GM18907 (cell line): ENCODE measurements around the gene KCND3.

Experiments
- ATAC-seq: cut with Tn5 transposase; IDR thresholded peaks from one replicate; pipeline ENCODE4 v1.9.1; 2021; ENCODE audit warnings: mild to moderate bottlenecking, moderate library complexity; ENCODE audit not compliant: unreplicated experiment

KCND3 gene

DNA sequence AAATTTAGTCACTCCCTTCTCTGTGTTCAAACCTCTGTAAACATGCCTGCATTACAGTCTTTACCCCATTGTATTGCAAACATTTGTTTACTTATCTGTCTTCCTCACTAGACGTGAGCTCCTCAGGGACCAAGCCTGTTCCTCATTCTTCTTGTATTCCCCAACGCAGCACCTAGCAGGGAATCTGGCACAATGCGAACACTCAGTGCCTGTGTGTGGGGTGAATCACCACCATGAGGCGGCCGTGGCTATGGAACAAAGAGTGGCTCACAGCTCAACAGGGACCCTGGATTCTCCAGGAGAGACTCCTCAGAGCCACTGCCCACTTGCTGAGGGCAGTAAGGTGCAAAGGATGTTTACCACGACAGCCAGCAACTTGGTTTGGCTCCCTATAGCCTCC lies 137.9 kb downstream of the KCND3 start:
- no peak for ATAC-seq

GRCh38 chr1:111850109-111850508 lies 139.4 kb downstream of the KCND3 start:
- no peak for ATAC-seq

GRCh38 chr1:111848852-111849545 lies 140.5 kb downstream of the KCND3 start:
- no peak for ATAC-seq

GRCh38 chr1:111847466-111847865 lies 142.0 kb downstream of the KCND3 start:
- ATAC-seq = no peak

DNA sequence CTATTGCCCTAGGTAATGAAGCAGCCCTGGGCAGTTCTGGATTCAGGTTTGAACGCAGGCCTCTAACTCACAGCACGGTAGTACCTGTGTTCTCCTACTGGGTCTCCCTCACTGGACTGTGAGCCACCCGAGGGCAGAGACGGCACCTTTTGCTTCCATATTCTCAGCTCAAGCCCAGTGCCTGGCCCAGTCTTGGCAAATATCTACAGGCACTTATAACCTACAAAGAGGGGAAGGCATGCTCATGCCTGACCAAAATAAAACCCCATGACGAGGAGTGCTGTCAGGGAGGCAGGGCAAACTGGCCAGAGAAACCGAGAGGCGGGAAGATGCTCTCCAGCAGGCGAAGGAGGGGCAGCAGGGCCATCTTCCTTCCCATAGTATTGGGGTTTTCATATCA lies 142.6 kb downstream of the KCND3 start:
- ATAC-seq = no peak

DNA sequence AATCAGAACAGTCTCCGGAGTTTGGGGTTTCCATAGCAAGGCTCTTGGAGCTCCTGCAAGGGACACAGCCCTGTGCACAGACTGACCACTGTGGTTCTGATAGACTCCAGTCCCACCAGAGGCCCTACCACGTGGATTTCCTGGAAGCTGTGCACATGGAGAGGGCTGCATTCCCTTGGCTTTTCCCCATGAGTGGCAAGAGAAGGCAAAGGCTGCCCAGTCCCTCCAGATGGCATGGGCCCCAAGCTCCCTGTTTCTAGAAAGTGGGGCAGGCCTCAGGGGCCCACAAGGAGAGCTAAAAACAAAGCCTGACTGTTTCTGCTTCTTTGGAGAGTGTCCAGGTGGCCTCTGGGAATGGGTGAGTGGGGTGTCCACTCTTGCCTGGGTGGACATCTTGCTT lies 146.3 kb downstream of the KCND3 start:
- ATAC-seq = no peak

DNA sequence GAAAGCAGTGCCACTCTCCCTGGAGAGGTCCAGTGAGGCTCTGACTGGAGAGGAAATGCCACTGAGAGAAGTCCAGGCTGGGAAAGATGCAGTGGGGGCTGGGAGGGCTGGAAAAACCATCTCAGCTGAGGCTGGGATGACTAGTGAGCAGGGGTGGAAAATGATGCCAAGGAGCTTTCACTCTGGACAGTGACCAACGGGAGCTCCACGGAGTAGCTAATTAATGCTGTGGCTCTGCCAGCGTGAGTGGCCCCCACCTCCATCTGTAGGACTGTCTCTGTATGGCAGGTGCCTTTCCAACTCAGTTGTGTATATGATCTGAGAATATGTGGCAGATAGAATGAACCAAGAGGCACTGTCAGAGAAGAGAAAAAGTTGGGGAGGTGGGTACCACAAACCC lies 147.1 kb downstream of the KCND3 start:
- ATAC-seq = no peak

DNA sequence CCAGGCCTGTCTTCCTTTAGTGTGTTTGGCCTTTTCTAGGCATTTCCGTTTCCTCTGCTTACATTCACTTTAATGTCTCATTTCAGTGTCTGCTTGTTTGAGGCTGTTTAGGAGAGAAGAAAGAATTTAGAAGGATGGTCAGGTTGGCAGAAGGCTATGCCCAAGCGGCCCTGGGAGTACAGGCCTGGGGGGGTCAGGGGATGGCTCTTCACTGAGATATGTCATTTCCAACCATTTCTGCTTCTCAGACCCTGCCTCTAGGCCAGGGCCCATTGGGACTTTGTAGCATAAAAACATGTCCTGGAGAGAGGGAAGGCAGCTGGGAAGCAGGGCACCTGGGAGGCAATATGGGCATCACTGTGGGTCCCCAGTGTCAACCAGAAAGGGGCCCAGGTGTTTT lies 147.7 kb downstream of the KCND3 start:
- ATAC-seq = no peak

GRCh38 chr1:111841189-111841588 lies 148.3 kb downstream of the KCND3 start:
- ATAC-seq = no peak

DNA sequence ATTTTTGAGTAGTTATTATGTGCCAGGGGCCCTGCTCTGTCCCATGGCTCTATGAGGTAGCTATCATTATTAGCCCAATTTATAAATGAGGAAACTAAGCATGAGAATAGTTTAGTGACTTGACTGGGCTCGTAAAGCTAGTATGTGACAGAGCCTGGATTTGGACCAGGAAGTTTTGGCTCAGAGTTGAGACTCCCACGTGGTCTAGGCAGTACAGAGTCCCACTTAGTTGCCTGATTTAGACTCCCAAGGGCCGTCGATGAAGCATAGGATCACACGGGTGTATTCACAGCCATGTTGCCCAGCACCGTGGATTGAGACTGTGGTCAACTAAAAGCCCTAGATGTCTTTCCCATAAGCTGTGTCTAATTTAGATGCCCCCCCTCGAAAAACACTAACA lies 152.1 kb downstream of the KCND3 start:
- no peak for ATAC-seq

DNA sequence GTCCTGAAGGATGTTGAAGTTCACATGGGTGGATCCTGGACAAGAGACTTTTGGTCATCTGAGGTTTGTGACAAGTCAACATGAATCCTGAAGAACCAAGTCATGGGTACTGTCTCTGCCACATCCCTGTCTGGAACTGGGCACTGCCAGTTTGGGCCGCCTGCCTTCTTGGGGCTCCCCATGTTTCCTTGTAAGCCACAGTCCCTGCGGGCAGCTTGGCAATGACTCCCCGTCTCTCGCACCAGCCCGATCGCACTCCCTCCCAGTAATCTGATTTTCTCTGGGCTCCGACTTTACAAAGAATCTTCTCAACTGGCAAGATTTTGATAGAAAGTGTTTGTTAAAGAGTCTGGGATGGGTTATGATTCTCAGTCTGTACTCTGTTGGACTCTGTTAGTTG lies 153.4 kb downstream of the KCND3 start:
- ATAC-seq = no peak

DNA sequence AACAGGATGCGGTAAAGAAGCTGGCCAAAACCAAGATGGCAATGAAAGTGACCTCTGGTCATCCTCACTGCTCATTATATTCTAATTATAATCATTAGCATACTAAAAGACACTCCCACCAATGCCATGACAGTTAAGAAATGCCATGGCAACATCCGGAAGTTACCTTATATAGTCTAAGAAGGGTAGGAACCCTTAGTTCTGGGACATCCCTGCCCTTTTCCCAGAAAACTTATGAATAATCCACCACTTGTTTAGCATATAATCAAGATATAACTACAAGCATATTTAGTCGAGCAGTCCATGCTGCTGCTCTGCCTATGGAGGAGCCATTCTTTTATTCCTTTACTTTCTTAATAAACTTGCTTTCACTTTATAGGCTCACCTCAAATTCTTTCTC lies 154.0 kb downstream of the KCND3 start:
- no peak for ATAC-seq

DNA sequence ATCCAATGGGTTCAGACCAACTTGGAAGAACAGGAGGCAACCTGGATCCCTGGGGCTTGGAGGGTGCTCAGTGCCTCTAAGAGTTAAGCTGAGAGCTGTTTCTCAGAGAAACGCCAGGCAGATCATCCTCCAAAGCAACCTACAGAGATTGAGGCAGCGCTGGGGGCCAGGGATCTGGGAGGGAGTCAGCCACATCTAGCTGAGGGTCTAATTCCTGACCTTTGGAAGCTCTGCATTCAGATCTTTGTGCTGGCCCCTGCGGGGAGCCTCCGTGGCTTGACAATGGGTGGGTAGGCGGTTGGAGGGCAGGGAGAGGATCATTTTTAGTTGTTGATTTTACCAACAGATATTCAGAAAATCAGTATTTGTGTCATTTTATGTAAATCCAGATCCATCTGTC lies 154.5 kb downstream of the KCND3 start:
- ATAC-seq = no peak

DNA sequence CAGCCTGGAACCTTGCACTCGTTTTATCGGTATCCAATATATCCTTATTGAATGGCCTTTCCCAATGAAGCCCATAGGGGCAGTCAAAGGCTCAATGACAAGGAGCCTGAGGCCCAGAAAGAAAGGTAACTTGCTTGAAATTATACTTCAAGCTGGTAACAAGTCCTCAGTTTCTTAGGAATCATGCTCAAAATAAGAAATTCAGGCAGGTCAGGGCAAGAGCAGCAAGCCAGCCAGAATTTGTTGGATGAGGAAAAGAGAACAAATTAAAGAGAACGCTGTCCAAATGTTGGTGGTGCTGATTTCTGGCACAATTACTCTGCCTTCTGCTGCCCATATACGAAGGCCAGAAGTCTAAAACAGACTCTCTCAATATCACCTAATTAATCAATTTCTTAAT lies 156.1 kb downstream of the KCND3 start:
- no peak for ATAC-seq

- ATAC-seq = no peak
Measured at GRCh38 chr1:111832521-111833155, 156.8 kb downstream of the KCND3 start.

- no peak for ATAC-seq
Measured at GRCh38 chr1:111831153-111831552, 158.3 kb downstream of the KCND3 start.

- ATAC-seq = no peak
Measured at GRCh38 chr1:111827946-111828345, 161.5 kb downstream of the KCND3 start.

- no peak for ATAC-seq
Measured at GRCh38 chr1:111826278-111826677, 163.2 kb downstream of the KCND3 start.

DNA sequence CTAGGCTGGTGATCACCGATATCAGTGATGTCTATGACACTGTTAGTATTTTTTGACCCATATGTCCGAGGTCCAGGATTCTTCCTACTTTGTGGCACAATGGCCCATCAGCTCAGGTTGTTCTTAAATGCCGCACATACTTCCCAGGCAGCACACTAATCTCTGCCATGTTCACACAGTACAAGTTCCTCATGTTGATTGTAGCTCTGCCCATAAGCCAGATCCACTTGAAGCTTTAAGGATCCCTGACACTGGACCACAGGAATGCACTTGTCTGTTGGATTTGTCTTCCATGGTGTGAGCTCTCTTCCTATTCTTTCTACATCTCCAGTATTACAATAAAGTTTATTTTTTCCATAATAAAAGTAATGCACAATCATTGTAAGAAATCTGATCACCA lies 164.3 kb downstream of the KCND3 start:
- ATAC-seq = no peak

DNA sequence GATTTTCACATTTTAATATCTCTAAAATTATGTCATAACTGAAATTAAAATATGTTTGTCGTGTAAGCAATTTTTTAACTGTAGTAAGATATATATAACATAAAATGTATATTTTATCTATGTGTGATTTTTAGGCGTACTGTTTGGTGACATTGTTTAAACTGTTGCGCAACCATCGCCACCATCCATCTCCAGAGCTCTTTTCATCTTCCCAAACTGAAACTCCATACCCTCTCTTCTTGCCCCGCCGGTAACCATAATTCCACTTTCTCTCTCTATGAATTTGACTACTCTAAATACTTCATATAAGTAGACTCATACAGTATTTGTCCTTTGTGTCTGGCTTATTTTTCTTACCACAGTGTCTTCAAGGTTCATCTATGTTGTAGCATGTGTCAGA lies 167.3 kb downstream of the KCND3 start:
- no peak for ATAC-seq

DNA sequence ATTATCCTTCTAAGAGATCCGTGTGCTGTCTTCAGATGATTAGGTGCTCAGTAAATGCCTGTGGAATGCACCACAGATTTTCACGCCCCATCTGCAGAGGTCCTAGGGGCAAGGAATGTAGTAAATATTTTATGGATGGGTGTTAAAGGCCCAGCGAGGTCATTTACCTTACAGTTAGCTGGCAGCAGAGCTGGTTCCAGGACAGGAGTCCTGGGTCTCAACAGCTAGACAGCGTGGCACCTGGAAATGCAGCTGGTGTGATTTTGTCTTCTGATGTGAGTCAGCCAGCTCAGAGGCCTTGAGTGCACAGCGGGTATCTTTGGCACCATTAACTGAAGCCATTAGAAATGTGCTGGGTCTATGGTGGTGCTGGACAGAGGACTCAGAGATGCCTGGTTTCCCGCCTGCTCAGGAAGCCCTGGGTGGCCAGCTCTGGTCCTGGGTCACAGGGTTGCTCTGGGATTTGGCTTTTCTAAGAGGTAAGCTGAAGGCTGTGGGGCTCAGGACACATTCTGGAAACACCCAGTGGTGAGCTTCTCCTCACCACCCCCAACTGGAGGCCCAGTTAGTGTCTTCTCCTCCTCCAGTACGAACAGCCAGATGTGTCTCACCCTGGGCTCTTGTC lies 168.2 kb downstream of the KCND3 start:
- no peak for ATAC-seq

- ATAC-seq = no peak
Measured at GRCh38 chr1:111819566-111820263, 169.8 kb downstream of the KCND3 start.
